GM20431 (cell line): ENCODE results near the gene SNRPD2.
"Not testable (repeated sequence)": the region's sequence is repeated elsewhere in the genome, so short reads cannot be mapped to it uniquely, and the experiment has no call there.

Source experiments
- in situ Hi-C: fragments of 300-500 bp; cut with MseI, MboI; formaldehyde crosslinking; loops from one replicate; pipeline ENCODE4 v1.15.0; 2020; ENCODE audit warnings: low sequenced_read_pairs; ENCODE audit not compliant: unreplicated experiment

Gene SNRPD2

DNA sequence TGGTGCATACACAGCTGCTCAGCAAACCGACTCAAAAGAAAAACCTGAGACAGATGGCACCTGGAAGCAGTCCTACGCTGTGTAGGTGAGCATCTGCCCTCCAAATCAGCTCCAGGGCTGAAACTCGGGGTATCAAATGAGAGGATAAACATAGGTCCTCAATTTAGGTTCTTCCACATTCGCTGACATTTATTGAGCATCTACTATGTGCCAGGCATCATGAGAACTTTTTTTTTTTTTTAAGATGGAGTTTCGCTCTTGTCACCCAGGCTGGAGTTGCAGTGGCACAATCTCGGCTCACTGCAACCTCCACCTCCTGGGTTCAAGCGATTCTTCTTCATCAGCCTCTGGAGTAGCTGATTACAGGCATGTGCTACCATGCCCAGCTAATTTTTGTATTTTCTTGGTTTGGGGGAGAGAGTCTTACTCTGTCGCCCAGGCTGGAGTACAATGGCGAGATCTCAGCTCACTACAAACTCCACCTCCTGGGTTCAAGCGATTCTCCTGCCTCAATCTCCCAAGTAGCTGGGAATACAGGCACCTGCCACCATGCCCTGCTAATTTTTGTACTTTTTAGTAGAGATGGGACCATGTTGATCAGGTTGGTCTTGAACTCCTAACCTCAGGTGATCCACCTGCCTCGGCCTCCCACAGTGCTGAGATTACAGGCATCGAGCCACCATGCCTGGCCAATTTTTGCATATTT lies 14.1 kb upstream of the SNRPD2 start:
- in situ Hi-C loops, result no loop called here

DNA sequence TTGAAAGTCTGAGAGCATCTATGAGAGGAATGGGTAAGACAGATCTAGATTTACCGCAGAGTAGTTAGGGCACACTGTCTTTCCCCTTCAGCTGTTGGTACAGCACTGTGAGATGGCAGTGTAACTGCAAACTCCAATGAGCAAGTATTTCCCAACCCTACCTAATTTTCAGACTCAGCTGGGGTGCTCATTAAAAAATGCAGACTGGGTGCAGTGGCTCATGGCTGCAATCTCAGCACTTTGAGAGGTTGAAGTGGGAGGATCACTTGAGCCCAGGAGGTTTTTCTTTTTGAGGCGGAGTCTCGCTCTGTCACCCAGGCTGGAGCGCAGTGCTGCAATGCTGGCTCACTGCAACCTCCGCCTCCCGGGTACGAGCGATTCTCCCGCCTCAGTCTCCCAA lies 13.4 kb upstream of the SNRPD2 start:
- in situ Hi-C loops, result no loop called here

DNA sequence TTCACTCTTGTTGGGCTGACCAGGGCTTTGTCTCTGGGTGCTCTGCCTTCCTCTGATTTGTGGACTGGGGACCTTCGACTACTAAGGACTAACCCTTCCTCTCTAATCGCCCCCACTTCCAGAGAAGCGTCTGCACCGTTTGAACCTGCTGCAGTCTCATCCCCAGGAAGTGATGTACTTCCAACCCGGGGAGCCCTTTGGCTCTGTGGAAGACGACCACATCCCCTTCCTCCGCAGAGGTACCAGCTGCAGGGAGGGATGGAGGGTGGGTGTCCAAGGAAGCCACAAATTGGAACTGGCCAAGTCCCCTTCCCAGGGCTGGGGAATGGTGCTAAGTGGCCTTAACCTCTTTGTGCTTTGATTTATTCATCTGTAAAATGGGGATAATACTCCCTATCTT lies 9.9 kb upstream of the SNRPD2 start:
- in situ Hi-C loops, result no loop called here

DNA sequence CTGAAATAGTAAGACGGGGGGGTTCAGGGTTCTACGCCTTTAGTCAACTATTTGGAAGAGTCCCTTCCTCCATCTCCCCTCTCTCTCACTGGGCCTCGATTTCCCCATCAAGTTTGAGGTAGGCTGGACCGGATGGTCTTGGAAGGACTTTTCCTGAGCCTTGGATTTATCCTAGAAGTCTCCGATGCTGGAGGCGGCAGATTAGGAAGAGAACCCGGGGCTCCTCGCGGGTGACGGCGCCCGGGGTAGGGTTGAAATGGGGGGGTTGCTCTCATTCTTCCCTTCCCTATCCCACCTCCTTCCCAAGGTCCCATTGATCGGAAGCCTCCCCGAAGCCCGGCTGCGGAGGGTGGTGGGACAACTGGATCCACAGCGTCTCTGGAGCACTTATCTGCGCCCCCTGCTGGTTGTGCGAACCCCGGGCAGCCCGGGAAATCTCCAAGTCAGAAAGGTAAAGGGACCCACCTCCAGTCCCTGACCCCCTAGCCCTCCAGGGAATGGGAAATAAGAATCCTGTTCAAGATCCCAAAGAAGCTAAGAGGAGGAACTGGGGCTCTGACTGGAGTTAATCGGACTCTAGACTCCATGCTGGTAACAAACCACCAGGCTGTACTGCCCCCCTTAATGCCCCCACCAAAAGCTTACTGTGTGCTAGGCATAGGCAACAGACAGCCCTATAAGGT lies 1.5 kb upstream of the SNRPD2 start:
- in situ Hi-C loops, result no loop called here

DNA sequence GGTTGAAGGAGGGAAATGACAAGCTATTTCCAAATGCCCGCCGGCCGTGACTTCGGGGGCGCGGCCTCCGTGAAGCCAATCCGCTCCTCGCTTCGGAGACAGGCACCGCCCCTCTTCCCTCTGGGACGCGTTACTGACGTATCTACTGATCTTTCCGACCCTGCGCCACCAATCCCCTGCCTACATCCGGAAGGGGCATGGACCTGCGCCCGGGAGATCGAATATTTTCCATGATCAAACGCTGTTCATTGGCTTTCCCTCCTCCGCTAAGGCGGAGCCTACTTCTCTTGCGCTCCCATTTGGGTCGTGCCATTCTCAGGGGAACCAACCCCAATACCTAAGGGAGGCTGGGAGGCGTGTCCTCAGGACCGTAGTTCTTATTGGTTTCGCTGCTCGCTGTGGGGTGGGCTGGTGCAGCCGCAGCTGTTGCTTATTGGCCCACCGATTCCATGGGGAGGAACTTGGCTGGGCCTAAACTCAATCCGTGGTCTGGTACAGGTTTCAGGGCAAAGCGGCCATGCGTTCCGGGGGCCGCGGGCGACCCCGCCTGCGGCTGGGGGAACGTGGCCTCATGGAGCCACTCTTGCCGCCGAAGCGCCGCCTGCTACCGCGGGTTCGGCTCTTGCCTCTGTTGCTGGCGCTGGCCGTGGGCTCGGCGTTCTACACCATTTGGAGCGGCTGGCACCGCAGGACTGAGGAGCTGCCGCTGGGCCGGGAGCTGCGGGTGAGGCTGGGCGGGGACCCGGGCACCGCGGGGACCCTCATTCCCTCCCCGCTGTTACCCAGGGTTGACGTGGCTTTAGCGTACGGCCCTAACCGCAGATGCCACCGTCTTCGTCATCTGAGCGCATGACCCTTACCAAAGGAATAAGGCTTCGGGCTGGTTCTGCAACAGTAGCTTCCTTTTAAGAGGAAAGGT lies 693 bp upstream of the SNRPD2 start, which contains the start of gene QPCTL:
QPCTL (plus strand) TSS at position 480 of the 919 bp plus-strand sequence; CDS start at position 518, 38 bp downstream.
- in situ Hi-C loops, result no loop called here

DNA sequence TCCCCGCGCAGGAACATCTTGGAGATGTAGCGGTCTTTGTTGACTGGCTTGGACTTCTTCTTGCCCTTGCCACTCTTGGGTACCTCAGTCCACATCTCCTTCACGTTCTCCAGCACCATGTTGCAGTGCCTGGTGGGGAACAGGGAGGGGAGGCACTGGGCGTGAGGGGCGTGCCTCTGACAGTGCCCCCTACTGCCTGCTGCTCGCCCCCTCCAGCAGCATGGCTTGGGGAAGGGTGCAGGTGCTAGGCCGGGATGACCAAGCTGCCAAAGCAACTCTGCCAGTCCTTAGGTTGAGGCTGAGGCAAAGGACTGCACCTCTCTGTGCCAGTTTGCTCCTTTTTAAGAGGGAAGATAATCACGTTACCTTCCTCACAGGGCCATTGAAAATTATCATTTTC lies 4.2 kb downstream of the SNRPD2 start:
- in situ Hi-C loops, result no loop called here

DNA sequence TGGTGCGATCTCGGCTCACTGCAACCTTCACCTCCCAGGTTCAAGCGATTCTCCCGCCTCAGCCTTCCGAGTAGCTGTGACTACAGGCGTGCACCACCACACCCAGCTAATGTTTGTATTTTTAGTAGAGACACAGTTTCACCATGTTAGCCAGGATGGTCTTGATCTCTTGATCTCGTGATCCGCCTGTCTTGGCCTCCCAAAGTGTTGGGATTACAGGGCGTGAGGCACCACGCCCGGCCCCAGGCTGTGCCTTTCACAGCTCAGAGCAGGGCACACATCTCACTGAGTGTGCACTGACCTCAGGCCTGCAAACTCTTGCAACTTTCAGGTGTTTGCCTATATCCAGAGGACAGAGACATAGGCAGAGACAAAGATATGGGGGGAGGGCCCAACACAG lies 6.7 kb downstream of the SNRPD2 start:
- in situ Hi-C loops, result not testable (repeated sequence)

DNA sequence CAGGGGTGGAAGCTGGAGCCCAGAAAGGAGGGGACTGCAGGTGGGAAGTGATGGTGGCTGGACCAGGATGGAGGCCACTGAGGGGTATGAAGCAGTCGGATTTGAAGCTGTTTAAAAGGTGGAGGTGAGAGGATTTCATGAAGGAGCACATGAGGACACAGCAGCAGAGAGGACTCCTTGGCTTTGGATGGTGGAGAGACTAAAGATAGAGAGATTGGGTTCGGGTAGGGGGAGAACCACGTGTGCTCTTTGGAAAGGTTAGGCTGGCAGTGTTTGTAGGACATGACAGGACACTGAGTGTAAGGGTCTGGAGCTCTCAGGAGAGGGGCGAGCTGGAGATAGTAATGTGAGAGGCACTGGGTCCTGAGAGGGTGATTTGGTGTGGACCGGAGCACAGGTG lies 8.8 kb downstream of the SNRPD2 start:
- in situ Hi-C loops, result no loop called here

DNA sequence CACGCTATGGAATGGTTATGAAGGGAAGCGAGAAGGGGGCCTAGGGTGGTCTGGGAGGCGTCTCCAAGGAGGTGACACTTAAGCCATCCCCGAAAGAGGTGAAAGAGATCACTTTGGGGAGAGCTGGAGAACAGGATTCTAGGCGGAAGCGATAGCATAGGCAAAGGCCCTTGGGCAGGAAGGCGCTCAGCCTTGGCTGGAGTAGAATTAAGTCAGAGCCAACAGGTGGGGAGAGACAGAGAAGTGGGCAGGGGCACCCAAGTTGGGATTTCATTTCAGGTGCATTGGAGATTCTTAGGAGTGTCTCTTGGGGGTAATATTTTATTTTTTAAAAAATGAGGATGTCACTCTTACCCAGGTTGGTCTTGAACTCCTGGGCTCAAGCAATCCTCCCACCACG lies 9.6 kb downstream of the SNRPD2 start:
- in situ Hi-C loops, result no loop called here

DNA sequence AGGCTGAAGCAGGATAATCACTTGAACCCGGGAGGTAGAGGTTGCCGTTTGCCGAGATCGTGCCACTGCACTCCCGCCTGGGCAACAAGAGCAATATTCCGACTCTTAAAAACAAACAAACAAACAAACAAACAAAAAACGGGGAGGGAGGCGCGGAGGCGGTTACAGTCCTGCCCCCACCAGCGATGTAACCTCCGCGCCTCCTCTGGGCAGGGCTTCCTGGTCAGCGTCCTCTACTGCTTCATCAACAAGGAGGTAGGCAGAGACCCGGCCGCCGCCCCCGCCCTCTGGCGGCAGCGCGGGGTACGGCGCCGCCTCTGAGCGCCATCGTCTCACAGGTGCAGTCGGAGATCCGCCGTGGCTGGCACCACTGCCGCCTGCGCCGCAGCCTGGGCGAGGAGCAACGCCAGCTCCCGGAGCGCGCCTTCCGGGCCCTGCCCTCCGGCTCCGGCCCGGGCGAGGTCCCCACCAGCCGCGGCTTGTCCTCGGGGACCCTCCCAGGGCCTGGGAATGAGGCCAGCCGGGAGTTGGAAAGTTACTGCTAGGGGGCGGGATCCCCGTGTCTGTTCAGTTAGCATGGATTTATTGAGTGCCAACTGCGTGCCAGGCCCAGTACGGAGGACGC lies 10.2 kb downstream of the SNRPD2 start:
- in situ Hi-C loops, result no loop called here

DNA sequence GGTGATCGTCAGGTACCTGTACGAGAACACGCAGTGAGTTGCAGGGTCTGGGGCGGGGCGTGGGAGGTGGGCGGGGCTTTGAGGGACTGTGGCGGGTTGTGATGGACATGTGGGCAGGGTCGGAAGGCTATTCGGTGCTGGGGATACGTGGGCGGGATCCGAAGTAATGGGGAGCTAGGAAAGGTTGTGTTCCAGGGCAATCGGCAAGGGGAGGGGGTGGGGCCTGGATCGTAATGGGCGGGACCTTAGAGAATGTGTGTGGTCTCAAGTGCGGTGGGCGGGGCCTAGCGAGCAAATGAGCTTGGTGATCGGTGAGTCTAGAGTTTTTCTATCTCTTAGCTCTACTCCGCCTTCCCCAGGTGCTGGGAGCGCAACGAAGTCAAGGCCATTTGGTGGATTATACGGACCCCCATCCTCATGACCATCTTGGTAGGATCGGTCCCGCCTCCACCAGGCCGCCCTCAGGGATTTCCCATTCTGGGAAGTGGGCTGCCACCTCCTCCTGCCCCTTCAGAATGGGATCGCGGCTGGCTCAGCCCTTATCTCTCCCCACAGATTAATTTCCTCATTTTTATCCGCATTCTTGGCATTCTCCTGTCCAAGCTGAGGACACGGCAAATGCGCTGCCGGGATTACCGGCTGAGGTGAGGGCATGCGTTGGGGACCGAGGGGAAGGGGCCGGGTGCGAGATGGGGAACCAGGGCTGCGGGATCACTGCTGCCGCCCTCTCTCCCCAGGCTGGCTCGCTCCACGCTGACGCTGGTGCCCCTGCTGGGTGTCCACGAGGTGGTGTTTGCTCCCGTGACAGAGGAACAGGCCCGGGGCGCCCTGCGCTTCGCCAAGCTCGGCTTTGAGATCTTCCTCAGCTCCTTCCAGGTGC lies 14.2 kb downstream of the SNRPD2 start:
- in situ Hi-C loops, result no loop called here

DNA sequence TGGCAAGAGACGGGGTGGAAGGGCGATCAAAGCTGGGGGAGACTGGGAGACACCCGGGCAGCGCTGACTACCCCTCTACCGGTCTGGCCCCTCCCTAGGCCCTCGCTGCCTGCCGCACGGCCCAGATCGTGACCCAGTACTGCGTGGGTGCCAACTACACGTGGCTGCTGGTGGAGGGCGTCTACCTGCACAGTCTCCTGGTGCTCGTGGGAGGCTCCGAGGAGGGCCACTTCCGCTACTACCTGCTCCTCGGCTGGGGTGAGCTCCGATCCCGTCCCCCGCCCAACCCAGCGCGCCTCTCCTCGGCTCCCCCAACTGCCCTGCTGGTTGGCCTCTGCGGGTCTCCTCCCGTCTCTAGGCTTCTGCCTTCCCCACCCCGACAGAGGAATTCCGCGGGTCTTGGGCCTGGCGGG lies 14.9 kb downstream of the SNRPD2 start:
- in situ Hi-C loops, result no loop called here

DNA sequence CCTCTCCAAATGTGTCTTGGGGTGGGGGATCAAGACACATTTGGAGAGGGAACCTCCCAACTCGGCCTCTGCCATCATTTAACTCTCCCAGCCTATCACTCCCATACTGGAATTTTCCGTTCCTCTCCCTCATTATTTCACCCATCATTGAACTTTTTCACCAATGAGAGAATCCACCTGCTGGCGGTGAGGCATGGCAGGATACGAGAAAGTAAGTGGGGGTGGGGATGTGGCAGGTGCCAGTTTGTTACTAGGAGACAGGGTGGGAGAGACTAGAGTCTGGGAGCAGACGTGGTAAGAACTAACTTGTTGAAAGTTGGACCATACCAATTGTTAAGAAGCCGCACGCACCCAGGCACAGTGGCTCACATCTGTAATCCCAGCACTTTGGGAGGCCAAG lies 16.8 kb downstream of the SNRPD2 start:
- in situ Hi-C loops, result no loop called here

DNA sequence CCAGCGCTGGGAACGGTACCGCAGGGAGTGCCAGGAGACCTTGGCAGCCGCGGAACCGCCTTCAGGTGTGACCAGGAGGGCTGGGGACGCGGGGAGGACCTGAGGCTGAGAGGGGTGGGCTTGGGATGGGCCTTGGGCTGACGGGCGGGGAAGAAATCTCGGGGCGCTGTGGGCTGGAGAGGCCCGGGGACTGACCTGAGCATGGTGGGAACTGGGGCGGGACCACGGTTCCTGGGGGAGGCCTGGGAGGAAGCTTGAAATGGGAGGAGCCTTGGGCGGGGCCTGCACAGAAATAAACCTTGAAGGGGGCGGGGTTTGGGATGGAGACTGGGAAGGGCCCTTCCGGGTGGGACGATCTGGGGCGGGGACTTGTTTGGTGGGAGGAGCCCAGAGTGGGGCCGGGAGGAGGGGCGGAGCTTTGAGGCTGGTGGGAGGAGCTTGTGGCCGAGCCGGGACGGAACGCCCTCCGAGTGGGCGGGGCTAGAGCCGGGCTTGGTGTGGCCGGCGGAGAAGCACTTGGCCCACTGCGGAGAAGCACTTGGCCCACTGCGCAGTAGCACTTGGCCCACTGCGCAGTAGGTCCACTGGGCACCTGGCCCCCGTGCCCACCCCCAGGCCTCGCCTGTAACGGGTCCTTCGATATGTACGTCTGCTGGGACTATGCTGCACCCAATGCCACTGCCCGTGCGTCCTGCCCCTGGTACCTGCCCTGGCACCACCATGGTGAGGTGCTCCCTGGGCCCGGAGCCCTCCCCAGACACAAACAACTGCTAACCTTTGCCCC lies 20.9 kb downstream of the SNRPD2 start:
- in situ Hi-C loops, result no loop called here

DNA sequence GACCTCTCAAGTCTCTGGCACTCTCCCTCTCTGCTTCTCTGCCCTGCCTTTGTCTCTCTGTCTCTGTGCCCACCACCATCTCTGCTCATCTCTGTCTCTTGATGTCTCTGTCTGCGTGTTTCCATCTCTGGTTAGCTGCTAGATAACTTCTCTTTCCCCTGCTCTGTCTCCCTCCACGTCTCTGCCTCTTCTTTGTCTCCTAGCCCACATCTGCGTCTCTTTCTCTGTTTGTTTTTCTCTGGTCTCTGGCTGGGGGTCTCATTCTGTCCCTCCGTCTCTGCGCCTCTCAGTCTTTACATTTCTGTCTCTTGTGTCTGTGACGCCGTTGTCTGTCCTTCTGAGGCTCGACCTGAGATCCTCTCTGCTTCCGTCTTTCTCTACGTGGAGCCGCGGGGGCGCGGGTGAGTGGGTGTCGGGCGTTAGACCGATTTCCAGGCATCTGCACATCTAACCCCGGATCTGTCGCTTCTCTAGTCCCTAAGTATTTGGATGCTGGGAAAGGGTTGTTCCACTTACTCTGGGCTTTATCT lies 23.3 kb downstream of the SNRPD2 start:
- in situ Hi-C loops, result no loop called here

DNA sequence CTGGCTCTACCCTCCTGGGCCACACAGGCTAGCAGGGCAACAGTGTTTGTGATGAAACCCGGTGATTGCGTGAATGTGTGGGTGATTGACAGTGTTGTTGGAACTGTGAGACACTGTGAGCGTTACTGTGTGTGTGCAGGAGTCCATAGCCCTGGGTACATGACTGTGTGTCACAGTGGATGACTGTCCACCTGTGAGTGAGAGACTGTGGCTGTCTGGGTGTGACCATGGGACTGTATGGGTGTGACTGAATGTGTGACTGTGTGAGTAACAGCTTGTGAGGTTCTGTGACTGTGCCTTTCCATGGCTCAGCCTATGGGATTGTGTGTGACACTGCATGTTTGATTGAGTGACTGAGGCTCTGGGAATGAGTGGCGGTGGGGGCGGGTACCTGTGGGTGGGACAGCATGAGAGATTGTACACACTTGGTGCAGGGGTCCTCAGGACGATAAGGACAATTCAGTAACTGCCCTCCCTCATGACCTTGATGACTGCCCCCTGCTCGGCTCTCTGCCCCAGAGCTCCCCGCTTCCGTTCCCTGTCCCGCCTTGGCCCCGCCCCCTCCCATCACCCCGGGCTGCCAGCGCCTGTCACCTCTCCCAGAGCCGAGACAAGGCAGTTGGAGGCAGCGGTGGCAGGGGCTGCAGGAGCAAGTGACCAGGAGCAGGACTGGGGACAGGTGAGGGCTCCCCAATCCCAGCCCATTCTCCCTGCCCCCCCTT lies 24.0 kb downstream of the SNRPD2 start, which contains the start of gene GIPR:
GIPR (plus strand) TSS at position 602 of the 722 bp plus-strand sequence. CDS start 1,300 bp downstream, outside the sequence.
- in situ Hi-C loops, result no loop called here

DNA sequence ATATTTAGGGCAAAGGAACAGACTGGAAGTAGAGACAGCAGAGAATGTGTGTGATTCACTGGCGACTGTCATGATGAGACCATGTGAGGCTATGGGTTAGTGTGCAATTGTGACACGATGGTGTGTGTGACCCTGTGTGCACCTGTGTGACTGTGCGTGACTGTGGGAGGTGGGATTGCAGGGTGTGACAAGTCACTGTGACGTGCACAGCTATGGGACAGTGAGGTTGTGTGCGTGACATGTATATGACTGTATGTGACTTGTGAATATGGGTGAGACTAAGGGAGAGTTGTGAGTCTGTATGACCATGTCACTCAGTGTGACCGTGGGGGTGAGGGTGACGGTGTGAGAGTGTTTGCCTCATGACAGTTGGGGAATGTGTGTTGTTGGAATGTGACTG lies 27.2 kb downstream of the SNRPD2 start:
- in situ Hi-C loops, result no loop called here

DNA sequence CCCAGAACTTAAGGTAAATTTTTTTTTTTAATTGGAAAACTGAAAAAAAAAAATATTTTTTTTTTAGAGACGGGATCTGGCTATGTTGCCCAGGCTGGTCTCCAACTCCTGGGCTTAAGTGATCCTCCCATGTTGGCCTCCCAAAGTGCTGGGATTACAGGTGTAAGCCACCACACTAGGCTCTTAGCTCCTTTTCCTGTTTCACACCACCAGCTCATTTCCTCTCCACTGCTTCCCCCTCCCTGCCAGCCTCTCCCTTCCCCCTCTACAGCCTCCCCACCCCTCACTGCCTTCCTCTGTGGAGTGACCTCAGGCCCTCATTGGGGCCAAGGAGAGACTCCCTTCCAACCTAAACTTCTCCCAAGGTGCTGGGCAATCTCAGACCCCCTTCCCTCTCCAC lies 28.0 kb downstream of the SNRPD2 start:
- in situ Hi-C loops, result no loop called here
